Measurements from ENCODE around the gene PBRM1.

Gene PBRM1

GRCh38 chr3:52655895-52656294, 29.8 kb downstream of the PBRM1 start:
- CTCF ChIA-PET: interaction anchor here (0.7 kb wide), 1 partner anchor 708 kb away, joined by 4 read pairs; no protein-coding TSS in a partner anchor
- H3K27ac ChIP-seq: no peak overlapping the region
- no peak for DNase-seq (ENCODE audit: low spot score)
- no peak for TF ChIP-seq CTCF (conservative IDR thresholded peaks at IDR 0.05; ENCODE audit: low read depth)
- POLR2A ChIA-PET (ENCODE audit: low non-redundant PET): no interaction called here

GRCh38 chr3:52651592-52651991, 34.1 kb downstream of the PBRM1 start:
- no peak for TF ChIP-seq CTCF (conservative IDR thresholded peaks at IDR 0.05; ENCODE audit: low read depth)
- POLR2A ChIA-PET (ENCODE audit: low non-redundant PET): no interaction called here
- CTCF ChIA-PET: interaction anchor here (0.6 kb wide), 1 partner anchor 18 kb away, joined by 4 read pairs; no protein-coding TSS in a partner anchor
- no peak overlapping the region for H3K27ac ChIP-seq
- no peak for DNase-seq (ENCODE audit: low spot score)

- POLR2A ChIA-PET (ENCODE audit: low non-redundant PET): no interaction called here
- no peak for TF ChIP-seq CTCF (conservative IDR thresholded peaks at IDR 0.05; ENCODE audit: low read depth)
- CTCF ChIA-PET: no interaction called here
- no peak overlapping the region for H3K27ac ChIP-seq
- DNase-seq (ENCODE audit: low spot score): no peak
These were observed 35.3 kb downstream of the PBRM1 start for GRCh38 chr3:52650439-52650838.

- POLR2A ChIA-PET (ENCODE audit: low non-redundant PET): no interaction called here
- no peak for DNase-seq (ENCODE audit: low spot score)
- H3K27ac ChIP-seq: peak overlapping the region; percentile 38; the same call in 1 of the 2 replicates
- CTCF ChIA-PET: no interaction called here
- no peak for TF ChIP-seq CTCF (conservative IDR thresholded peaks at IDR 0.05; ENCODE audit: low read depth)
These were observed 36.1 kb downstream of the PBRM1 start for GRCh38 chr3:52649461-52650210.

GRCh38 chr3:52645549-52645948, 40.2 kb downstream of the PBRM1 start:
- no peak for TF ChIP-seq CTCF (conservative IDR thresholded peaks at IDR 0.05; ENCODE audit: low read depth)
- ChIA-PET CTCF (no interaction called here), POLR2A (ENCODE audit: low non-redundant PET) (no interaction called here)
- no peak for DNase-seq (ENCODE audit: low spot score)
- H3K27ac ChIP-seq: no peak overlapping the region

GRCh38 chr3:52636673-52637072, 49.0 kb downstream of the PBRM1 start:
- peak; percentile 2 for DNase-seq (ENCODE audit: low spot score)
- peak overlapping the region; percentile 32; the same call in 1 of the 2 replicates for H3K27ac ChIP-seq
- ChIA-PET CTCF (interaction anchor here (0.6 kb wide), 1 partner anchor 24 kb away, joined by 3 read pairs; no protein-coding TSS in a partner anchor), POLR2A (ENCODE audit: low non-redundant PET) (no interaction called here)
- TF ChIP-seq CTCF (conservative IDR thresholded peaks at IDR 0.05; ENCODE audit: low read depth): no peak
